GM21381 (cell line): ENCODE measurements around the gene GRM5.
"Not testable (repeated sequence)": the region's sequence is repeated elsewhere in the genome, so short reads cannot be mapped to it uniquely, and the experiment has no call there.

ENCODE experiments used
- ATAC-seq: cut with Tn5 transposase; IDR thresholded peaks from one replicate; pipeline ENCODE4 v1.9.1; 2021; ENCODE audit warnings: mild to moderate bottlenecking, moderate library complexity; ENCODE audit not compliant: unreplicated experiment

The GRM5 gene

GRCh38 chr11:88508759-88509581, 556.8 kb downstream of the GRM5 start:
- ATAC-seq = no peak

DNA sequence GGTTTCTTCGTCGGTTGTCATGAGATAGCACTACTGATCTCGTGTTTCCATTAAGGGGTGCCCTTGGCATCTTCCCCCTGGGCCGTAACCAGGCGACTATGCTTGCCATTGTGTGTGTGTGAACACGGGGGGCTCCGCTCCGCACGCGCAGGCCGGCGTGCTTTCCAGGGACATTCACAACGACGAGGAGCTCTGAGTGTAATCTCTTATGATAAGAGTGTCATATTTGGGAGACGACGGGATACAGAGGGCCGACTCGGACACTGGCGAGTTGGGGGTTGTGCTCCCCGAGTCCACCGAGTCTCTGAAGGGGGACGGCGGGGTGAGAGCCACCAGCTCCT, 557.4 kb downstream of the GRM5 start:
- no peak for ATAC-seq

GRCh38 chr11:88507771-88508417, 557.9 kb downstream of the GRM5 start:
- no peak for ATAC-seq

GRCh38 chr11:88501541-88501940, 564.2 kb downstream of the GRM5 start:
- ATAC-seq = no peak

GRCh38 chr11:88495836-88496235, 569.9 kb downstream of the GRM5 start:
- ATAC-seq = no peak

GRCh38 chr11:88494848-88495247, 570.9 kb downstream of the GRM5 start:
- no peak for ATAC-seq

GRCh38 chr11:88491674-88492073, 574.1 kb downstream of the GRM5 start:
- no peak for ATAC-seq

DNA sequence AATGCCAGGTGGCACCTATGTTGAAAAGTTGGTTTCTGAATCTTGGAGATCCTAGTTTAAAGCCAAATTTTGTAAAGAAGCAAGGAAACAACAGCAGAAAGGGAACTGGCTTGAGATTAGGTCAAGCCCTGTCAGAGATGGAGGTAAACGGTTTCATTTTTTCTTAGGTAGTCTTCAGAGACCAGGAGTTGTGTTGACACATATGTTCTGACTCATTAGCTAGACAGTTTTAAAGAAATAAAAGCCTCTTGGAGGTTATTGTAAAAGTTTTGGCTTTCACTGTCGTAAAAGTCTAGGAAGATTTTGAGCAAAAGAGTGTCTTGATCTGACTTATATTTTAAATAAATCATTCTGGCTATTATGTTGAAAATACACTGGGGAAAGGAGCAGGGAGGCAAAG, 576.8 kb downstream of the GRM5 start:
- no peak for ATAC-seq

DNA sequence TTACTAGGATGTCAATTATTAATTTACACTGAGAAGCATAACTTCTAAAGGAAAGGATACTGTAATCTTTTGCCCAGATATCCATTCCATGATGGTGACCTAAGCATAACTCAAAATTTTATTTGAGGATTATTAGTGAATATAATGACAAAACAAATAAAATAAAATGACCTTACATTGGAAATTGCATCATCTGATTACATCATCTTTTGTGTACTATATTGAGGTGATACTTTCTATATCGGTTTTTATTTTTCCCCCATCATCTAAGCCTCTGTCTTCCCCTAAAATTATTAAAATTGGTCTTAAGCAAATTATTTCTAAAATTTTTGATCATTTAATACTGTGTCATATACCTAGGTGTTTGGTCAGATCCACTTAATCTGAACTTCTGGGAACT, 578.1 kb downstream of the GRM5 start:
- no peak for ATAC-seq

DNA sequence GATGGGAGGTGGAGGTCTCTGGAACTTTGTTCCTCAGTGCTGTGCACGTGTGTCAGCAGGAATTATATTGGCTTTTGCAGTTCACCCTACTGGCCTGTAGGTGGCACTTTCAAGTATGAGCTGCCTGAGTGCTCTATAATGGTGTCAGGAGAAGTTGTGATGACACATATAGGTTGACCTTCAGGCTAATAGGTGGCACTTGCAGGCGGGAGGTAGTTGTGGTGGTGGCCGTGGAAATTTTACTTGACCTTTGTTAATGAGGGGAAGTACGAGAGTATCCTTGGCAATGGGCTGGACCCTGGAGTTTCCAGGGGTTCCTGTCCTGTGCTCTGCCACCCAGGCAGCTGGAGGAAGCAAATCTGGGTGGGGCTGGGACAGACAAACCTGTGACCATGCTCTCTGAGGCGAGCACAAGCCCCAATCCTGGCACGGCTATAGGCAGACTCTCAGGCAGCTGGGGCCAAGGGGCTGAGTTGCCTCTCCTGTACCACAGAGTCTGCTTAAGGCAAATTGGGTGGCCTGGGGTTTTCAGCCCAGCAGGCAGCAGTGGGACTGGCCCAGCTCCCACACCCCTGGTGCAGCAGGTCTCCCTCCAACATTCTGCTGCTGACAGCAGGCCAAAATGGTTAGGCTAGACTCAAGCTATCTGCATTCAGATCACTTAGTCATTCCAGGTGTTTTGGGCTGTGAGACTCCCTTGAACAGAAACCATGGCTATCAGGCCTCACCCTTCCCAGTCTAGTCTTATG, 580.7 kb downstream of the GRM5 start:
- peak; percentile 83 for ATAC-seq

- no peak for ATAC-seq
Observed at GRCh38 chr11:88482871-88483301, 582.9 kb downstream of the GRM5 start.

GRCh38 chr11:88480223-88480622, 585.6 kb downstream of the GRM5 start:
- ATAC-seq = no peak

DNA sequence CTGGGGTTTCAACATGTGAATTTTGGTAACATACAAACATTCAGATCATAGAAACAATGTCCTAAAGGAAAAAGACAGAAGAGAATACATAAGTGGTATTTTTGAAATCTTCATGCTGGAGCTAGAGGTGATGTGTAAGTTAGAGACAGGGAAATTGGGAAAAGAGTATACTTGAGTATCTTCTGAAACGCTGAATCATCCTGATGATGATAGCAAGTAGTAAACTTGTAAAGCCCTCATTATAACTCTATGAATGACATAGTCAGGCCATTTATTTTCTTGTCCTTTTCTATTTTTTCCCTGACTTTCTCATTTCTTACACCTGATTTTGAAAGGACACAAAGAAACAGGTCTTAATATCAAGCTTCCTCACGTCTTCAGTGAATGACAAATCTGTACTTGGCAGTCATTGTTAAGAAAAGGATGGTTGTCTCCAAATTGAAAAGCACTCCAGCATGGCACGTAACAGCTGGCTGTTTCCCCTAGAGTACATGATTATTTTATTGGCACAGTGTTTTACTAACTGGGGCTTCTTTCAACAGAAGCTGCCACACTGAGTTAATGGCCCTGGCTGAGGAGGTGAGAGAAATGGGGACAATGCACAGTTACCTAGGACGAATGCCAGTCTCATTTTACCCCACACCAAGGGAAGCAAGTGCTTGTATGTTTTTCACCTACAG, 587.5 kb downstream of the GRM5 start:
- no peak for ATAC-seq

- ATAC-seq = no peak
Observed at GRCh38 chr11:88475991-88476418, 589.8 kb downstream of the GRM5 start.

- ATAC-seq = no peak
Observed at GRCh38 chr11:88474655-88475054, 591.1 kb downstream of the GRM5 start.

- ATAC-seq = no peak
Observed at GRCh38 chr11:88469561-88470225, 596.1 kb downstream of the GRM5 start.

GRCh38 chr11:88464528-88464927, 601.3 kb downstream of the GRM5 start:
- ATAC-seq = no peak

DNA sequence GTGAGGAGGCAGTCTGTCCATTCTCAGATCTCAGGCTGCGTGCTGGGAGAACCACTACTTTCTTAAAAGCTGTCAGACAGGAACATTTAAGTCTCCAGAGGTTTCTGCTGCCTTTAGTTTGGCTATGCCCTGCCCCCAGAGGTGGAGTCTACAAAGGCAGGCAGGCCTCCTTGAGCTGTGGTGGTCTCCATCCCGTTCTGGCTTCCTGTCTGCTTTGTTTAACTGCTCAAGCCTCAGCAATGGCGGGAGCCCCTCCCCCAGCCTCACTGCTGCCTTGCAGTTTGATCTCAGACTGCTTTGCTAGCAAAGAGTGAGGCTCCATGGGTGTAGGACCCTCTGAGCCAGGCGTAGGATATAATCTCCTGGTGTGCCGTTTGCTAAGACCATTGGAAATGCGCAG, 602.5 kb downstream of the GRM5 start:
- ATAC-seq = not testable (repeated sequence)

DNA sequence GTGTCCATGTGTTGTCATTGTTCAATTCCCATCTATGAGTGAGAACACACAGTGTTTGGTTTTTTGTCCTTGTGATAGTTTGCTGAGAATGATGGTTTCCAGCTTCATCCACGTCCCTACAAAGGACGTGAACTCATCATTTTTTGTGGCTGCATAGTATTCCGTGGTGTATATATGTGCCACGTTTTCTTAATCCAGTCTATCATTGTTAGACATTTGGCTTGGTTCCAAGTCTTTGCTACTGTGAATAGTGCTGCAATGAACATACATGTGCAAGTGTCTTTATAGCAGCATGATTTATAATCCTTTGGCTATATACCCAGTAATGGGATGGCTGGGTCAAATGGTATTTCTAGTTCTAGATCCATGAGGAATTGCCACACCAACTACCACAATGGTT, 607.7 kb downstream of the GRM5 start:
- ATAC-seq = not testable (repeated sequence)

DNA sequence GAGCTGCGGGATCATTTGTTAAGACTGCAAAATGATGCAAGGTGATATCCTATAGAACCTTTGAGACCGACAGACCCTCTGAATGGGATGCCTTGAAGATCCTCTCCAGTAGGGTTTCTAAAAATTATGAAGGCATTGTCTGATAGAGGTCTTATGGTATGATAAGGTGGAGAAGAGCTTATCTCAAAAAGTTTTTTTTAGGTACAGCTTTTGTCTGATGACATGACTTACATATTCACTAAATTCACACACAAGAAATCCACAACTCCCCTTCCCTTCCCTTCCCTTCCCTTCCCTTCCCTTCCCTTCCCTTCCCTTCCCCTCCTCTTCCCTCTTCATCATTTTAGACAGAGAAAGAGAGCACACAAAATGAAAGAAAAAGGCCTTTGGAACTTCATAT, 609.8 kb downstream of the GRM5 start:
- no peak for ATAC-seq

GRCh38 chr11:88454881-88455280, 610.9 kb downstream of the GRM5 start:
- no peak for ATAC-seq
